Tibial nerve (tissue), 3 donors: ENCODE measurements around the gene ALKBH7.
"Not testable (repeated sequence)": the region's sequence is repeated elsewhere in the genome, so short reads cannot be mapped to it uniquely, and the experiment has no call there.

Experiments
- POLR2A ChIP-seq, 2 donors: fragments of 450-650 bp; IDR thresholded peaks; one replicate each; pipeline ENCODE4 v1.6.1; 2017; ENCODE audit warnings: antibody characterized with exemption in 2 of 2, mild to moderate bottlenecking in 2 of 2, moderate library complexity in 2 of 2
- TF ChIP-seq, protein P1 (sequence below), 5 experiments: fragments of 200-600 bp in 3 of 5; fragments of 450-650 bp in 2 of 5; sonication (generic) in 3 of 5; IDR thresholded peaks; one replicate each; pipeline ENCODE4 v1.5.1; 2016 to 2019; ENCODE audit warnings: antibody characterized with exemption in 5 of 5, mild to moderate bottlenecking in 3 of 5, moderate library complexity in 2 of 5

DNA sequence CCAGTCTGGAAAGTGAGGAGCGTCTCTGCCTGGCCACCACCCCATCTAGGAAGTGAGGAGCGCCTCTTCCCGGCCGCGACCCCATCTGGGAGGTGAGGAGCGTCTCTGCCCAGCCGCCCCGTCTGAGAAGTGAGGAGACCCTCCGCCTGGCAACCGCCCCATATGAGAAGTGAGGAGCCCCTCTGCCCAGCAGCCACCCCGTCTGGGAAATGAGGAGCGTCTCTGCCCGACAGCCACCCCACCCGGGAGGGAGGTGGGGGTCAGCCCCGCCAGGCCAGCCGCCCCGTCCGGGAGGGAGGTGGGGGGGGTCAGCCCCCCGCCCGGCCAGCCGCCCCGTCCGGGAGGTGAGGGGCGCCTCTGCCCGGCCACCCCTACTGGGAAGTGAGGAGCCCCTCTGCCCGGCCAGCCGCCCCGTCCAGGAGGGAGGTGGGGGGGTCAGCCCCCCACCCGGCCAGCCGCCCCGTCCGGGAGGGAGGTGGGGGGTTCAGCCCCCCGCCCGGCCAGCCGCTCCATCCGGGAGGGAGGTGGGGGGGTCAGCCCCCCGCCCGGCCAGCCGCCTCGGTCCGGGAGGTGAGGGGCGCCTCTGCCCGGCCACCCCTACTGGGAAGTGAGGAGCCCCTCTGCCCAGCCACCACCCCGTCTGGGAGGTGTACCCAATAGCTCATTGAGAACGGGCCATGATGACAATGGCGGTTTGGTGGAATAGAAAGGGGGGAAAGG is 17.1 kb upstream of the ALKBH7 start:
- TF ChIP-seq, protein P1, sequence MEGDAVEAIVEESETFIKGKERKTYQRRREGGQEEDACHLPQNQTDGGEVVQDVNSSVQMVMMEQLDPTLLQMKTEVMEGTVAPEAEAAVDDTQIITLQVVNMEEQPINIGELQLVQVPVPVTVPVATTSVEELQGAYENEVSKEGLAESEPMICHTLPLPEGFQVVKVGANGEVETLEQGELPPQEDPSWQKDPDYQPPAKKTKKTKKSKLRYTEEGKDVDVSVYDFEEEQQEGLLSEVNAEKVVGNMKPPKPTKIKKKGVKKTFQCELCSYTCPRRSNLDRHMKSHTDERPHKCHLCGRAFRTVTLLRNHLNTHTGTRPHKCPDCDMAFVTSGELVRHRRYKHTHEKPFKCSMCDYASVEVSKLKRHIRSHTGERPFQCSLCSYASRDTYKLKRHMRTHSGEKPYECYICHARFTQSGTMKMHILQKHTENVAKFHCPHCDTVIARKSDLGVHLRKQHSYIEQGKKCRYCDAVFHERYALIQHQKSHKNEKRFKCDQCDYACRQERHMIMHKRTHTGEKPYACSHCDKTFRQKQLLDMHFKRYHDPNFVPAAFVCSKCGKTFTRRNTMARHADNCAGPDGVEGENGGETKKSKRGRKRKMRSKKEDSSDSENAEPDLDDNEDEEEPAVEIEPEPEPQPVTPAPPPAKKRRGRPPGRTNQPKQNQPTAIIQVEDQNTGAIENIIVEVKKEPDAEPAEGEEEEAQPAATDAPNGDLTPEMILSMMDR (IDR thresholded peaks at IDR 0.05), result not testable (repeated sequence)
- TF ChIP-seq POLR2A (IDR thresholded peaks at IDR 0.05), result not testable (repeated sequence)
